GM21360 (cell line): Measurements from ENCODE around the gene KCNJ12.

ENCODE experiments used
- ATAC-seq: cut with Tn5 transposase; IDR thresholded peaks from one replicate; pipeline ENCODE4 v1.9.1; 2021; ENCODE audit warnings: mild to moderate bottlenecking, moderate library complexity; ENCODE audit not compliant: unreplicated experiment

Gene KCNJ12

DNA sequence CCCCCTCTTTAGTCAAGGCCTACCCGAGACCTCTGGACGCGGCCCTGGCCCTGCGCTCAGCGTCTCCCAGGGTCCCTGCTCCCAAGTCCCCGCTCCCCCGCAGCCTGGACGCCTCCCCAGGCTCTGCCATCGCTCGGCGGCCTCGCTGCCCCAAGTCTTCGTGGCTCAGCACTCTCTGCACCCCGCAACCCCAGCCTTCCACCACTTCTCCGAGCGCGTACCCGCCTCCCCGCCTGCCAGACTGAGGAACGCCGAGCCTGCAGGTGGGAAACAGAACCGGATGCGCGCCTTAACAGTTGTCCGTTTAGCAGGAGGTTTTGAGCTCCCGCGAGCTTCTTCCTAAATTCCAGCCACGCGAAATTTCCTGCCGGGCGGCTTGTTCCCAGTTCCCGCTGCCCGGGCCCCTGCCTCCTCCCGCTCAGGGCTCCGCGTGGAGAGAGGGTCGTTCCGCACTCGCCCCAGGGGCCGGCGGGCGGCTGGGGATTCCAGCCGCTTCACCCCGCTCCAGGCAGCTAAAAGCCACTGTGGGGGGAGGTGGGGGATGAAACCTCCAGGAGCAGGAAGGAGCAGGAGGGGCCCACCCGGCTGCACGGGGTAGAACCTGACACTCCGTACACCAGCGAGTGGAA is 87.7 kb downstream of the KCNJ12 start:
- ATAC-seq = no peak

- no peak for ATAC-seq
These were observed 88.5 kb downstream of the KCNJ12 start for GRCh38 chr17:21464611-21465021.

- ATAC-seq = no peak
These were observed 90.4 kb downstream of the KCNJ12 start for GRCh38 chr17:21466550-21466949.

DNA sequence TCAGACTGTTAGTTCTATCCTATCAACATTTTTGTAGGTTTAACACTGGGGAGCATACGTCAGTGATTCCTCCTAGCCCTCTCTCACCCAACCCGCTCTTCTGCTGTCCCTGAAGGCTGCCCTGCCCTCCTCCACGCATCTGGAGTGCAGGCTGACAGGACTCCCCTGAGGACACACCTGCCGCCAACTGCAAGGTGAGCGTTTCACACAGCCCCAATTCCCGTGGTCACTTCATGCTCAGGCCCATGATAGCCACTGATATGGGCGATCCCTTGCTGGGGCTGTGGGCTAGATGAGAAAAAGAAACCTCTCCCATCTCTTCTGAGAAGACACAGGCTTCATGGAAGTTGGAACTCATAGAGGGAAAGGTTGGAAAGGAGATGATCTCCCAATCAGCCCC is 91.0 kb downstream of the KCNJ12 start:
- ATAC-seq = no peak

GRCh38 chr17:21467739-21468490 is 91.8 kb downstream of the KCNJ12 start:
- ATAC-seq = no peak
